H9 (cell line): ENCODE results near the gene PROX2. TPM values are rescaled to one million over a fixed set of nuclear protein-coding genes. Genes with fewer than 3 reads are reported as not detected.

ENCODE experiments used
- DNase-seq: peaks from one replicate; pipeline ENCODE4 v3.0.0-alpha.2; 2017
- H2AFZ ChIP-seq: one replicate; pipeline ENCODE4 v1.6.1; 2013; ENCODE audit warnings: mild to moderate bottlenecking, low read length, control low read depth, moderate library complexity
- H2AK5ac ChIP-seq: 2 replicates; pipeline ENCODE4 v1.6.1; 2013; ENCODE audit warnings: low read length, control low read depth, mixed read lengths; ENCODE audit not compliant: insufficient read length
- H2BK120ac ChIP-seq: one replicate; pipeline ENCODE4 v1.6.1; 2013; ENCODE audit warnings: low read depth, mild to moderate bottlenecking, low read length, control low read depth, inconsistent platforms; ENCODE audit not compliant: poor library complexity, severe bottlenecking
- H2BK12ac ChIP-seq: 2 replicates; pipeline ENCODE4 v1.6.1; 2013; ENCODE audit warnings: low read length, control low read depth, mixed read lengths, low read depth; ENCODE audit not compliant: insufficient read length
- H2BK15ac ChIP-seq: 2 replicates; pipeline ENCODE4 v1.6.1; 2013; ENCODE audit warnings: low read depth, low read length, control low read depth
- H2BK20ac ChIP-seq: one replicate; pipeline ENCODE4 v1.6.1; 2013; ENCODE audit warnings: low read depth, mild to moderate bottlenecking, low read length, control low read depth, inconsistent platforms; ENCODE audit not compliant: poor library complexity, severe bottlenecking
- H2BK5ac ChIP-seq: 2 replicates; pipeline ENCODE4 v1.6.1; 2013; ENCODE audit warnings: low read length, control low read depth, mixed read lengths; ENCODE audit not compliant: insufficient read length
- H3K14ac ChIP-seq: 2 replicates; pipeline ENCODE4 v1.6.1; 2013; ENCODE audit warnings: low read length, control low read depth; ENCODE audit not compliant: insufficient read depth
- H3K18ac ChIP-seq: 2 replicates; pipeline ENCODE4 v1.6.1; 2013; ENCODE audit warnings: low read depth, mild to moderate bottlenecking, mixed read lengths, low read length, control low read depth; ENCODE audit not compliant: insufficient read length
- H3K23ac ChIP-seq: 2 replicates; pipeline ENCODE4 v1.6.1; 2013; ENCODE audit warnings: low read length, control low read depth, mixed read lengths, low read depth; ENCODE audit not compliant: insufficient read length
- H3K23me2 ChIP-seq: 2 replicates; pipeline ENCODE4 v1.6.1; 2013; ENCODE audit warnings: low read depth, mild to moderate bottlenecking, mixed read lengths, low read length, control low read depth; ENCODE audit not compliant: insufficient read length, poor library complexity, severe bottlenecking
- H3K27ac ChIP-seq: 2 replicates; pipeline ENCODE4 v1.5.1; 2013; ENCODE audit warnings: low read length, control low read depth, mixed read lengths, low read depth; ENCODE audit not compliant: insufficient read length
- H3K27me3 ChIP-seq: 2 replicates; pipeline ENCODE4 v1.6.1; 2013; ENCODE audit warnings: low read length, control low read depth, inconsistent platforms; ENCODE audit not compliant: insufficient read depth
- H3K4ac ChIP-seq: 2 replicates; pipeline ENCODE4 v1.6.1; 2013; ENCODE audit warnings: low read depth, mild to moderate bottlenecking, control low read depth, inconsistent platforms, low read length, moderate library complexity
- H3K4me1 ChIP-seq: 2 replicates; pipeline ENCODE4 v1.6.1; 2013; ENCODE audit warnings: low read length, control low read depth, inconsistent platforms; ENCODE audit not compliant: insufficient read depth
- H3K4me2 ChIP-seq: 2 replicates; pipeline ENCODE4 v1.6.1; 2013; ENCODE audit warnings: low read length, control low read depth, mixed read lengths; ENCODE audit not compliant: insufficient read length, insufficient read depth
- H3K56ac ChIP-seq: 2 replicates; pipeline ENCODE4 v1.6.1; 2013; ENCODE audit warnings: low read depth, mild to moderate bottlenecking, mixed read lengths, low read length, control low read depth; ENCODE audit not compliant: insufficient read length
- H3K79me1 ChIP-seq: 2 replicates; pipeline ENCODE4 v1.6.1; 2013; ENCODE audit warnings: low read depth, mild to moderate bottlenecking, moderate library complexity, low read length, control low read depth, inconsistent platforms; ENCODE audit not compliant: insufficient read depth, poor library complexity, severe bottlenecking
- H3K79me2 ChIP-seq: 2 replicates; pipeline ENCODE4 v1.6.1; 2013; ENCODE audit warnings: low read length, control low read depth, inconsistent platforms; ENCODE audit not compliant: insufficient read depth
- H3K9ac ChIP-seq: 2 replicates; pipeline ENCODE4 v1.6.1; 2013; ENCODE audit warnings: low read length, control low read depth, mixed read lengths; ENCODE audit not compliant: insufficient read length; ENCODE audit errors: extremely low read depth
- H3K9me3 ChIP-seq: one replicate; pipeline ENCODE4 v1.6.1; 2013; ENCODE audit warnings: low read depth, low read length, inconsistent platforms; ENCODE audit not compliant: control insufficient read depth
- H3T11ph ChIP-seq: one replicate; pipeline ENCODE4 v1.6.1; 2013; ENCODE audit warnings: mild to moderate bottlenecking, low read length, control low read depth, inconsistent platforms
- H4K20me1 ChIP-seq: one replicate; pipeline ENCODE4 v1.6.1; 2013; ENCODE audit not compliant: control insufficient read depth, insufficient read length, insufficient read depth
- H4K5ac ChIP-seq: 2 replicates; pipeline ENCODE4 v1.6.1; 2013; ENCODE audit warnings: low read depth, mild to moderate bottlenecking, mixed read lengths, low read length, control low read depth; ENCODE audit not compliant: insufficient read length
- H4K8ac ChIP-seq: replicated peaks from 2 replicates; pipeline ENCODE4 v1.6.1; 2013; ENCODE audit warnings: low read length, control low read depth, mixed read lengths, low read depth; ENCODE audit not compliant: insufficient read length
- H4K91ac ChIP-seq: 2 replicates; pipeline ENCODE4 v1.6.1; 2013; ENCODE audit warnings: low read depth, mild to moderate bottlenecking, moderate library complexity, mixed read lengths, low read length, control low read depth; ENCODE audit not compliant: insufficient read length
- H3K27ac Mint-ChIP-seq, 3 experiments: 2 replicates in 2 of 3; 3 replicates in 1 of 3; pipeline ENCODE4 v1.8.0; 2020 to 2021; ENCODE audit warnings: mixed read lengths in 3 of 3, mild to moderate bottlenecking in 1 of 3, moderate library complexity in 1 of 3
- H3K27me3 Mint-ChIP-seq: 2 replicates; pipeline ENCODE4 v1.8.0; 2021; ENCODE audit warnings: low read depth, mild to moderate bottlenecking, moderate library complexity, mixed read lengths
- H3K36me3 Mint-ChIP-seq, 3 experiments: 2 replicates in 2 of 3; 3 replicates in 1 of 3; pipeline ENCODE4 v1.8.0; 2020 to 2021; ENCODE audit warnings: low read depth in 3 of 3, mixed read lengths in 3 of 3; ENCODE audit not compliant: insufficient read depth in 1 of 3
- H3K4me1 Mint-ChIP-seq, 2 experiments: 2 replicates each; pipeline ENCODE4 v1.8.0; 2020; ENCODE audit warnings: mixed read lengths in 2 of 2
- H3K4me3 Mint-ChIP-seq, 2 experiments: 2 replicates in 1 of 2; 3 replicates in 1 of 2; pipeline ENCODE4 v1.8.0; 2020 to 2021; ENCODE audit warnings: mild to moderate bottlenecking in 2 of 2, mixed read lengths in 2 of 2, moderate library complexity in 1 of 2
- H3K9me3 Mint-ChIP-seq, 2 experiments: 2 replicates in 1 of 2; 3 replicates in 1 of 2; pipeline ENCODE4 v1.8.0; 2020; ENCODE audit warnings: mild to moderate bottlenecking in 2 of 2, mixed read lengths in 2 of 2, moderate library complexity in 1 of 2
- CTCF ChIP-seq: fragments of 200-600 bp; sonication (generic); conservative IDR thresholded peaks from 3 replicates; pipeline ENCODE4 v1.8.0; 2021; ENCODE audit warnings: antibody characterized with exemption, mild to moderate bottlenecking
- WGBS: extraction: QIAGEN DNeasy Blood & Tissue Kit; methylation state at CpG from one replicate; pipeline ENCODE4 v1.1.7; 2013; ENCODE audit warnings: missing lambda C conversion rate, low lambda C conversion rate, mixed read lengths; ENCODE audit not compliant: insufficient read length; ENCODE audit errors: extremely low coverage; 5-methylcytosine and 5-hydroxymethylcytosine counted together
- total RNA-seq: library from RNA; stranded (reverse); gene quantifications from 2 replicates; pipeline ENCODE4 v1.2.1, GENCODE V29; 2021

Gene PROX2
- total RNA-seq, 1 experiment from 2014 or later: not detected

GRCh38 chr14:74904635-74905503, 28.9 kb upstream of the PROX2 start:
- Histone ChIP-seq H3K4me1 (no peaks in the 10 kb centered on the region), H3K56ac (no peak overlapping the region), H3K4ac (no peak overlapping the region), H3K4me2 (no peak overlapping the region), H3K9me3 (no peaks in the 10 kb centered on the region), H3K9ac (no peak overlapping the region), H3K79me2 (no peaks in the 10 kb centered on the region), H3K79me1 (no peaks in the 10 kb centered on the region), H3K23ac (no peak overlapping the region), H2AFZ (no peak overlapping the region), H2AK5ac (no peak overlapping the region), H4K20me1 (no peaks in the 10 kb centered on the region), H4K8ac (no peak overlapping the region), H3K27me3 (no peaks in the 10 kb centered on the region), H4K91ac (no peak overlapping the region), H2BK15ac (no peak overlapping the region), H3K18ac (no peak overlapping the region), H4K5ac (no peak overlapping the region), H3K27ac (no peak overlapping the region), H2BK20ac (no peak overlapping the region), H3K14ac (no peak overlapping the region), H2BK12ac (no peak overlapping the region), H3K23me2 (no peaks in the 10 kb centered on the region), H3T11ph (no peak overlapping the region), H2BK5ac (no peak overlapping the region), H2BK120ac (no peak overlapping the region)
- peaks cover 28 to 53% (median 35%) of the 10 kb centered on the region in 3 experiments for H3K36me3 Mint-ChIP-seq
- H3K9me3 Mint-ChIP-seq: no peaks in the 10 kb centered on the region
- H3K27ac Mint-ChIP-seq: peak overlapping the region in 1 of 3 experiments; percentile 7; a peak in 1 of 7 replicates
- TF ChIP-seq CTCF: no peak
- no peaks in the 10 kb centered on the region; the same call in 1 of the 2 replicates for H3K27me3 Mint-ChIP-seq
- WGBS: no CpG with 5 or more reads among the region's 6 CpGs
- no peak for DNase-seq
- no peak overlapping the region for H3K4me3 Mint-ChIP-seq
- H3K4me1 Mint-ChIP-seq: peaks cover 15 to 18% of the 10 kb centered on the region in 2 experiments
